HEK293 (cell line): ENCODE measurements around the gene DLGAP3.
A peak's percentile ranks its signal among the peaks of the same experiment; 100 is the strongest.

Source experiments
- HOXC10 ChIP-seq: sonication (generic); formaldehyde crosslinking; IDR thresholded peaks from 2 replicates; pipeline ENCODE4 v1.8.1; 2023; ENCODE audit warnings: mild to moderate bottlenecking, missing genetic modification reagents
- KLF16 ChIP-seq: fragments of 450-650 bp; formaldehyde crosslinking; IDR thresholded peaks from 2 replicates; pipeline ENCODE4 v1.5.1; 2017; ENCODE audit warnings: missing biosample characterization, missing genetic modification characterization
- KLF8 ChIP-seq: fragments of 450-650 bp; formaldehyde crosslinking; IDR thresholded peaks from 2 replicates; pipeline ENCODE4 v1.5.1; 2016; ENCODE audit warnings: missing biosample characterization, missing genetic modification characterization
- OVOL3 ChIP-seq: fragments of 450-650 bp; formaldehyde crosslinking; IDR thresholded peaks from 2 replicates; pipeline ENCODE4 v1.5.1; 2016; ENCODE audit warnings: missing biosample characterization, missing genetic modification characterization
- PRDM1 ChIP-seq: fragments of 450-650 bp; formaldehyde crosslinking; IDR thresholded peaks from 2 replicates; pipeline ENCODE4; 2016; ENCODE audit warnings: missing biosample characterization, missing genetic modification characterization
- YY1 ChIP-seq: fragments of 450-650 bp; formaldehyde crosslinking; IDR thresholded peaks from 2 replicates; pipeline ENCODE4 v1.5.1; 2018; ENCODE audit warnings: missing biosample characterization, missing genetic modification characterization
- ZBTB26 ChIP-seq: fragments of 450-650 bp; formaldehyde crosslinking; optimal IDR thresholded peaks from 2 replicates; pipeline ENCODE3; 2016; ENCODE audit warnings: missing biosample characterization, mild to moderate bottlenecking, missing genetic modification characterization
- ZNF140 ChIP-seq: fragments of 450-650 bp; formaldehyde crosslinking; IDR thresholded peaks from 2 replicates; pipeline ENCODE4 v1.5.1; 2016; ENCODE audit warnings: missing biosample characterization, missing genetic modification characterization
- ZNF394 ChIP-seq: fragments of 450-650 bp; formaldehyde crosslinking; IDR thresholded peaks from 2 replicates; pipeline ENCODE4 v1.5.1; 2016; ENCODE audit warnings: missing biosample characterization, missing genetic modification characterization, mild to moderate bottlenecking, moderate library complexity, borderline replicate concordance
- ZNF521 ChIP-seq: fragments of 450-650 bp; formaldehyde crosslinking; IDR thresholded peaks from 2 replicates; pipeline ENCODE4 v1.5.1; 2017; ENCODE audit warnings: missing biosample characterization, mild to moderate bottlenecking, missing genetic modification characterization
- TF ChIP-seq, protein P1 (sequence below): fragments of 450-650 bp; formaldehyde crosslinking; IDR thresholded peaks from 2 replicates; pipeline ENCODE4 v1.5.1; 2016; ENCODE audit warnings: missing biosample characterization, missing genetic modification characterization
- TF ChIP-seq, protein P2 (sequence below): fragments of 450-650 bp; formaldehyde crosslinking; IDR thresholded peaks from 2 replicates; pipeline ENCODE4 v1.5.1; 2016; ENCODE audit warnings: missing biosample characterization, missing genetic modification characterization, borderline replicate concordance

DNA sequence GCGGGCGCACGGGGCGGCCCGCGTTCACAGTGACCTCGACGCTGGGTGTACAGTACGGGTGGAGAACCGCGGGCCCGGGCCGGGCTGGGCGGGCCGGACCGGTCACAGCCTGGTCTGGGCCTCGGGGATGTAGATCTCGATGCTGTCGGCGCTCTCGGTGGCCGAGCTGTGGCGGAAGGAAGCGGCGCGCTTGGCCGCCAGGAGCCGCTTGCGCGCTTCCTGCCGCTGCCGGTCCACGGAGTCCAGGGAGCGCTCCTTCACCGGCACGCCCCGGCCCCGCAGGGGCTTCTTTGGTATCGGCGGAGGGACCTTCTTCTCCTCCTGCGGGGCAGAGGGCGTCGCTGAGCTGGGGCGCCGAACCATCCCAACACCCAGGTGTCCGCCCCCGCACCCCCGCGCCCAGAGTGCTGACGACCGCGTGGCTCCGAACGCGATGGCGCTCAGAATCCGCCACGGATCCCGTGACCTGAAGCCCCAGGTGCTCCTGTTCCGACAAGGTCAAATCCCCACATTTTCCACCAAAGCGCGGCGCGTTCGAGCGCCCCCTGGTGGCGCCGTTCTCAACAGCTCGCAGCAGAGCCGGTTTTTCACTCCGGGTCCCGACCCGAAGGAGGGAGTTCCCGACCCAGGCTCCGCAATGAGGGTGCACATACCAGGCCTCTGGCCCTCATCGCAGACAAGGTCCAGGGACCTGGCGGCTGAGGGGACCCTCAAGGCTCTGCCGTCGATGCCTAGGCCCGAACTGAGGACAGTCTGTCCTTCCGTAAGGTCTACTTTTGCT, 63.3 kb downstream of the DLGAP3 start:
- TF ChIP-seq ZNF140 (tag by site-specific recombination) (no peak), ZNF394 (tag by site-specific recombination) (peak; percentile 76; the same call in 1 of the 2 replicates), KLF16 (tag by site-specific recombination) (peak; percentile 68), YY1 (tag by site-specific recombination) (0 out of 2 replicates have a peak, but pooled peaks have one; percentile 25), OVOL3 (no peak), ZNF521 (no peak), PRDM1 (tag by site-specific recombination) (no peak), KLF8 (tag by site-specific recombination) (peak; percentile 26; the same call in 1 of the 2 replicates), ZBTB26 (peak; percentile 36), HOXC10 (CRISPR knock-in tag) (no peak)
- TF ChIP-seq, protein P1, sequence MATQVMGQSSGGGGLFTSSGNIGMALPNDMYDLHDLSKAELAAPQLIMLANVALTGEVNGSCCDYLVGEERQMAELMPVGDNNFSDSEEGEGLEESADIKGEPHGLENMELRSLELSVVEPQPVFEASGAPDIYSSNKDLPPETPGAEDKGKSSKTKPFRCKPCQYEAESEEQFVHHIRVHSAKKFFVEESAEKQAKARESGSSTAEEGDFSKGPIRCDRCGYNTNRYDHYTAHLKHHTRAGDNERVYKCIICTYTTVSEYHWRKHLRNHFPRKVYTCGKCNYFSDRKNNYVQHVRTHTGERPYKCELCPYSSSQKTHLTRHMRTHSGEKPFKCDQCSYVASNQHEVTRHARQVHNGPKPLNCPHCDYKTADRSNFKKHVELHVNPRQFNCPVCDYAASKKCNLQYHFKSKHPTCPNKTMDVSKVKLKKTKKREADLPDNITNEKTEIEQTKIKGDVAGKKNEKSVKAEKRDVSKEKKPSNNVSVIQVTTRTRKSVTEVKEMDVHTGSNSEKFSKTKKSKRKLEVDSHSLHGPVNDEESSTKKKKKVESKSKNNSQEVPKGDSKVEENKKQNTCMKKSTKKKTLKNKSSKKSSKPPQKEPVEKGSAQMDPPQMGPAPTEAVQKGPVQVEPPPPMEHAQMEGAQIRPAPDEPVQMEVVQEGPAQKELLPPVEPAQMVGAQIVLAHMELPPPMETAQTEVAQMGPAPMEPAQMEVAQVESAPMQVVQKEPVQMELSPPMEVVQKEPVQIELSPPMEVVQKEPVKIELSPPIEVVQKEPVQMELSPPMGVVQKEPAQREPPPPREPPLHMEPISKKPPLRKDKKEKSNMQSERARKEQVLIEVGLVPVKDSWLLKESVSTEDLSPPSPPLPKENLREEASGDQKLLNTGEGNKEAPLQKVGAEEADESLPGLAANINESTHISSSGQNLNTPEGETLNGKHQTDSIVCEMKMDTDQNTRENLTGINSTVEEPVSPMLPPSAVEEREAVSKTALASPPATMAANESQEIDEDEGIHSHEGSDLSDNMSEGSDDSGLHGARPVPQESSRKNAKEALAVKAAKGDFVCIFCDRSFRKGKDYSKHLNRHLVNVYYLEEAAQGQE (tag by site-specific recombination), result no peak
- TF ChIP-seq, protein P2, sequence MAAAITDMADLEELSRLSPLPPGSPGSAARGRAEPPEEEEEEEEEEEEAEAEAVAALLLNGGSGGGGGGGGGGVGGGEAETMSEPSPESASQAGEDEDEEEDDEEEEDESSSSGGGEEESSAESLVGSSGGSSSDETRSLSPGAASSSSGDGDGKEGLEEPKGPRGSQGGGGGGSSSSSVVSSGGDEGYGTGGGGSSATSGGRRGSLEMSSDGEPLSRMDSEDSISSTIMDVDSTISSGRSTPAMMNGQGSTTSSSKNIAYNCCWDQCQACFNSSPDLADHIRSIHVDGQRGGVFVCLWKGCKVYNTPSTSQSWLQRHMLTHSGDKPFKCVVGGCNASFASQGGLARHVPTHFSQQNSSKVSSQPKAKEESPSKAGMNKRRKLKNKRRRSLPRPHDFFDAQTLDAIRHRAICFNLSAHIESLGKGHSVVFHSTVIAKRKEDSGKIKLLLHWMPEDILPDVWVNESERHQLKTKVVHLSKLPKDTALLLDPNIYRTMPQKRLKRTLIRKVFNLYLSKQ (tag by site-specific recombination), result no peak
